Lower leg skin (tissue), 4 donors: ENCODE results near the gene SNAPC2. TPM values are rescaled to one million over a fixed set of nuclear protein-coding genes. Genes with fewer than 3 reads are reported as not detected.

Experiments
- DNase-seq, 2 donors: peaks; one replicate each; pipeline ENCODE4 v3.0.0-alpha.2; 2019; ENCODE audit warnings: low spot score in 2 of 2
- H3K4me3 ChIP-seq: fragments of 200-600 bp; sonication (generic); 2 replicates; pipeline ENCODE4 v1.5.1; 2017; ENCODE audit warnings: mild to moderate bottlenecking, low read depth; ENCODE audit not compliant: poor library complexity, severe bottlenecking
- CTCF ChIP-seq, 3 donors: fragments of 450-650 bp; IDR thresholded peaks; one replicate each; pipeline ENCODE4 v1.5.1; 2016; ENCODE audit warnings: antibody characterized with exemption in 3 of 3, mild to moderate bottlenecking in 3 of 3, moderate library complexity in 2 of 3
- POLR2A ChIP-seq, 2 donors: fragments of 450-650 bp; IDR thresholded peaks; one replicate each; pipeline ENCODE4 v1.6.1; 2016 to 2017; ENCODE audit warnings: antibody characterized with exemption in 2 of 2, mild to moderate bottlenecking in 1 of 2, moderate library complexity in 1 of 2
- WGBS, 2 donors: methylation state at CpG; one replicate each; pipeline ENCODE4 v1.1.5; 2018; 5-methylcytosine and 5-hydroxymethylcytosine counted together
- intact Hi-C: fragments of 100-400 bp; cut with DNase I; formaldehyde crosslinking; loops from one replicate; pipeline ENCODE4 v1.15.0; 2023; ENCODE audit warnings: low total_unique reads
- total RNA-seq, 4 donors: library from RNA; depleted of rRNA; stranded (reverse); fragments of >200 nt; gene quantifications; one replicate each; pipeline ENCODE4 v1.1.0, GENCODE V29; 2016

The SNAPC2 gene
- total RNA-seq, 4 donors from 2014 or later = 15.7 to 26.4 (median 24.6) TPM

- intact Hi-C loops = no loop called here
- WGBS, 2 donors = 91 to 94% methylated on average over 15 to 18 of the region's 21 CpGs
- TF ChIP-seq CTCF (IDR thresholded peaks at IDR 0.05) (no peak), POLR2A (IDR thresholded peaks at IDR 0.05) (no peak)
- DNase-seq = no peak
- H3K4me3 ChIP-seq = no peak overlapping the region
Measured at GRCh38 chr19:7909471-7910067, 10.6 kb upstream of the SNAPC2 start.

GRCh38 chr19:7910321-7911161, 9.6 kb upstream of the SNAPC2 start:
- TF ChIP-seq CTCF (IDR thresholded peaks at IDR 0.05) = no peak
- TF ChIP-seq POLR2A (IDR thresholded peaks at IDR 0.05) = no peak
- 89 to 91% methylated on average over 54 of the region's 54 CpGs for WGBS, 2 donors
- H3K4me3 ChIP-seq = no peak overlapping the region
- intact Hi-C loops = no loop called here
- DNase-seq = no peak

- TF ChIP-seq CTCF (IDR thresholded peaks at IDR 0.05) = no peak
- TF ChIP-seq POLR2A (IDR thresholded peaks at IDR 0.05) = no peak
- intact Hi-C loops = no loop called here
- no peak for DNase-seq
- no peak overlapping the region for H3K4me3 ChIP-seq
- WGBS, 2 donors = 66 to 70% methylated on average over 17 to 18 of the region's 18 CpGs
Measured at GRCh38 chr19:7911508-7912143, 8.5 kb upstream of the SNAPC2 start.

GRCh38 chr19:7912144-7912696, 7.9 kb upstream of the SNAPC2 start:
- 93% methylated on average over 21 to 23 of the region's 31 CpGs for WGBS, 2 donors
- H3K4me3 ChIP-seq = no peak overlapping the region
- intact Hi-C loops = no loop called here
- no peak for DNase-seq
- no peak for TF ChIP-seq CTCF (IDR thresholded peaks at IDR 0.05)
- no peak for TF ChIP-seq POLR2A (IDR thresholded peaks at IDR 0.05)

GRCh38 chr19:7912697-7913564, 7.2 kb upstream of the SNAPC2 start:
- H3K4me3 ChIP-seq = no peak overlapping the region
- intact Hi-C loops = no loop called here
- no peak for DNase-seq
- no peak for TF ChIP-seq POLR2A (IDR thresholded peaks at IDR 0.05)
- TF ChIP-seq CTCF (IDR thresholded peaks at IDR 0.05) = no peak
- WGBS, 2 donors = 94% methylated on average over 39 of the region's 39 CpGs
